Subcutaneous adipose tissue (tissue), 4 donors: Measurements from ENCODE around the gene ZNF524. TPM values are rescaled to one million over a fixed set of nuclear protein-coding genes. Genes with fewer than 3 reads are reported as not detected.

Experiments used
- CTCF ChIP-seq: fragments of 450-650 bp; IDR thresholded peaks from one replicate; pipeline ENCODE4 v1.5.1; 2016; ENCODE audit warnings: low read depth, mild to moderate bottlenecking, control low read depth, antibody characterized with exemption, moderate library complexity
- total RNA-seq, 4 donors: library from RNA; depleted of rRNA; stranded (reverse); fragments of >200 nt; gene quantifications; one replicate each; pipeline ENCODE4 v1.1.0, GENCODE V29; 2016

Gene ZNF524
- total RNA-seq, 4 donors from 2014 or later = 3.8 to 33.5 (median 26.4) TPM

GRCh38 chr19:55600662-55601028, 557 bp downstream of the ZNF524 start:
- no peak for TF ChIP-seq CTCF

- no peak for TF ChIP-seq CTCF
Observed at GRCh38 chr19:55601084-55601483, 996 bp downstream of the ZNF524 start.

- TF ChIP-seq CTCF = no peak
Observed at GRCh38 chr19:55602104-55603001, 2.3 kb downstream of the ZNF524 start.

- TF ChIP-seq CTCF = no peak
Observed at GRCh38 chr19:55603115-55603514, 3.0 kb downstream of the ZNF524 start.

- TF ChIP-seq CTCF = no peak
Observed at GRCh38 chr19:55603581-55604292, 3.6 kb downstream of the ZNF524 start.

- TF ChIP-seq CTCF = no peak
Observed at GRCh38 chr19:55605207-55605636, 5.1 kb downstream of the ZNF524 start.

- TF ChIP-seq CTCF = no peak
Observed at GRCh38 chr19:55605637-55606470, 5.8 kb downstream of the ZNF524 start, which contains the start of gene ZNF865. TSS of gene ZNF865 (plus strand) at chr19:55605647. CDS start at chr19:55613619, 7,972 bp downstream.
